Measurements from ENCODE around the gene IFI44.

- TF ChIP-seq CTCF (optimal IDR thresholded peaks at IDR 0.05 in 1 of 3, IDR thresholded peaks at IDR 0.05 in 1 of 3, conservative IDR thresholded peaks at IDR 0.05 in 1 of 3; ENCODE audit: extremely low read depth in 1 of 3, insufficient read depth in 2 of 3, low read length in 3 of 3) (no peak), EZH2 (IDR thresholded peaks at IDR 0.05; ENCODE audit: low read length) (no peak)
Measured at GRCh38 chr1:78620666-78621065, 29.0 kb upstream of the IFI44 start.

All from keratinocyte (primary cell).